Measurements from ENCODE around the gene RNU1-2.
"Not testable (repeated sequence)": the region's sequence is repeated elsewhere in the genome, so short reads cannot be mapped to it uniquely, and the experiment has no call there.

RNU1-2 gene

GRCh38 chr1:16895598-16896315 lies at the start of gene RNU1-2:
TSS of gene RNU1-2 (plus strand) at chr1:16895980.
- peak; percentile 100 for DNase-seq (ENCODE audit: low read depth in 2 of 2)

GRCh38 chr1:16856201-16856600 lies 39.6 kb upstream of the RNU1-2 start:
- not testable (repeated sequence) for DNase-seq (ENCODE audit: low read depth in 2 of 2)

GRCh38 chr1:16859167-16860041 lies 36.4 kb upstream of the RNU1-2 start:
- not testable (repeated sequence) for DNase-seq (ENCODE audit: low read depth in 2 of 2)

GRCh38 chr1:16860048-16860447 lies 35.7 kb upstream of the RNU1-2 start:
- not testable (repeated sequence) for DNase-seq (ENCODE audit: low read depth in 2 of 2)

GRCh38 chr1:16861832-16862245 lies 33.9 kb upstream of the RNU1-2 start:
- DNase-seq (ENCODE audit: low read depth in 2 of 2): not testable (repeated sequence)

GRCh38 chr1:16862415-16862814 lies 33.4 kb upstream of the RNU1-2 start:
- DNase-seq (ENCODE audit: low read depth in 2 of 2): not testable (repeated sequence)

GRCh38 chr1:16863024-16863423 lies 32.8 kb upstream of the RNU1-2 start:
- DNase-seq (ENCODE audit: low read depth in 2 of 2): not testable (repeated sequence)

GRCh38 chr1:16866926-16867707 lies 28.7 kb upstream of the RNU1-2 start:
- DNase-seq (ENCODE audit: low read depth in 2 of 2): not testable (repeated sequence)

- DNase-seq (ENCODE audit: low read depth in 2 of 2): not testable (repeated sequence)
These were observed 27.0 kb upstream of the RNU1-2 start for GRCh38 chr1:16868787-16869186.

- not testable (repeated sequence) for DNase-seq (ENCODE audit: low read depth in 2 of 2)
These were observed 25.8 kb upstream of the RNU1-2 start for GRCh38 chr1:16869996-16870395.

- not testable (repeated sequence) for DNase-seq (ENCODE audit: low read depth in 2 of 2)
These were observed 24.6 kb upstream of the RNU1-2 start for GRCh38 chr1:16871171-16871570.

- DNase-seq (ENCODE audit: low read depth in 2 of 2): peak; percentile 34 to 44
These were observed 23.4 kb upstream of the RNU1-2 start for GRCh38 chr1:16872152-16873075.

GRCh38 chr1:16873076-16873879 lies 22.5 kb upstream of the RNU1-2 start:
- not testable (repeated sequence) for DNase-seq (ENCODE audit: low read depth in 2 of 2)

GRCh38 chr1:16874968-16875765 lies 20.6 kb upstream of the RNU1-2 start:
- DNase-seq (ENCODE audit: low read depth in 2 of 2): not testable (repeated sequence)

- not testable (repeated sequence) for DNase-seq (ENCODE audit: low read depth in 2 of 2)
These were observed 14.0 kb upstream of the RNU1-2 start for GRCh38 chr1:16881742-16882141.

GRCh38 chr1:16882986-16883385 lies 12.8 kb upstream of the RNU1-2 start:
- DNase-seq (ENCODE audit: low read depth in 2 of 2): no peak

- DNase-seq (ENCODE audit: low read depth in 2 of 2): not testable (repeated sequence)
These were observed 11.3 kb upstream of the RNU1-2 start for GRCh38 chr1:16884487-16884886.

GRCh38 chr1:16886860-16887605 lies 8.7 kb upstream of the RNU1-2 start:
- no peak for DNase-seq (ENCODE audit: low read depth in 2 of 2)

Measured in fibroblast of skin of left biceps (primary cell).